ENCODE data around the gene PROSER2.

PROSER2 gene

GRCh38 chr10:11795101-11795920, 27.8 kb upstream of the PROSER2 start:
- no peak overlapping the region for H3K4me3 ChIP-seq (ENCODE audit: low read depth, low read length)
- TF ChIP-seq CTCF (IDR thresholded peaks at IDR 0.05; ENCODE audit: borderline replicate concordance, insufficient read depth, low read depth, low read length) = no peak

- H3K4me3 ChIP-seq (ENCODE audit: low read depth, low read length) = no peak overlapping the region
- TF ChIP-seq CTCF (IDR thresholded peaks at IDR 0.05; ENCODE audit: borderline replicate concordance, insufficient read depth, low read depth, low read length) = no peak
Observed at GRCh38 chr10:11796474-11796873, 26.7 kb upstream of the PROSER2 start.

- H3K4me3 ChIP-seq (ENCODE audit: low read depth, low read length) = no peak overlapping the region
- no peak for TF ChIP-seq CTCF (IDR thresholded peaks at IDR 0.05; ENCODE audit: borderline replicate concordance, insufficient read depth, low read depth, low read length)
Observed at GRCh38 chr10:11797281-11797680, 25.9 kb upstream of the PROSER2 start.

GRCh38 chr10:11797847-11798633, 25.1 kb upstream of the PROSER2 start:
- H3K4me3 ChIP-seq (ENCODE audit: low read depth, low read length) = no peak overlapping the region
- no peak for TF ChIP-seq CTCF (IDR thresholded peaks at IDR 0.05; ENCODE audit: borderline replicate concordance, insufficient read depth, low read depth, low read length)

- TF ChIP-seq CTCF (IDR thresholded peaks at IDR 0.05; ENCODE audit: borderline replicate concordance, insufficient read depth, low read depth, low read length) = no peak
- no peak overlapping the region for H3K4me3 ChIP-seq (ENCODE audit: low read depth, low read length)
Observed at GRCh38 chr10:11798845-11799735, 24.1 kb upstream of the PROSER2 start.

GRCh38 chr10:11799736-11800080, 23.4 kb upstream of the PROSER2 start:
- TF ChIP-seq CTCF (IDR thresholded peaks at IDR 0.05; ENCODE audit: borderline replicate concordance, insufficient read depth, low read depth, low read length) = no peak
- H3K4me3 ChIP-seq (ENCODE audit: low read depth, low read length) = no peak overlapping the region
